Measurements from ENCODE around the gene BTBD1.

The BTBD1 gene

GRCh38 chr15:83106994-83107840, 40.2 kb upstream of the BTBD1 start, which contains the start of gene TM6SF1:
TM6SF1 (plus strand) TSS chr15:83107645; CDS start chr15:83107681, 36 bp downstream.
- TF ChIP-seq ESRRG (CRISPR knock-in tag; IDR thresholded peaks at IDR 0.05), result no peak
- ATAC-seq, result peak; percentile 45

- TF ChIP-seq OSR1 (CRISPR knock-in tag; IDR thresholded peaks at IDR 0.05), result no peak
- TF ChIP-seq POU6F1 (CRISPR knock-in tag; IDR thresholded peaks at IDR 0.05; ENCODE audit: borderline replicate concordance, low read depth), result no peak
- no peak for TF ChIP-seq RARB (CRISPR knock-in tag; IDR thresholded peaks at IDR 0.05)
- ATAC-seq, result no peak
Observed at GRCh38 chr15:83105440-83105839, 38.4 kb upstream of the BTBD1 start.

GRCh38 chr15:83104141-83104540, 37.1 kb upstream of the BTBD1 start:
- ATAC-seq, result no peak

More at GRCh38 chr15:83104141-83104540, 37.1 kb upstream of the BTBD1 start:
- TF ChIP-seq ESRRG (CRISPR knock-in tag; IDR thresholded peaks at IDR 0.05) (no peak), ZNF565 (CRISPR knock-in tag; conservative IDR thresholded peaks at IDR 0.05; ENCODE audit: low read depth) (no peak), ZC3H10 (CRISPR knock-in tag; IDR thresholded peaks at IDR 0.05) (no peak), TOX (CRISPR knock-in tag; IDR thresholded peaks at IDR 0.05; ENCODE audit: borderline replicate concordance) (no peak), ZFP3 (CRISPR knock-in tag; IDR thresholded peaks at IDR 0.05) (no peak), TSHZ2 (CRISPR knock-in tag; IDR thresholded peaks at IDR 0.05) (no peak), CSRNP3 (CRISPR knock-in tag; IDR thresholded peaks at IDR 0.05) (no peak), CSDC2 (CRISPR knock-in tag; IDR thresholded peaks at IDR 0.05) (no peak), RARB (CRISPR knock-in tag; IDR thresholded peaks at IDR 0.05) (no peak), ZNF70 (CRISPR knock-in tag; IDR thresholded peaks at IDR 0.05) (no peak), POU6F1 (CRISPR knock-in tag; IDR thresholded peaks at IDR 0.05; ENCODE audit: borderline replicate concordance, low read depth) (no peak), PATZ1 (CRISPR knock-in tag; IDR thresholded peaks at IDR 0.05; ENCODE audit: borderline replicate concordance) (no peak), ARNTL (CRISPR knock-in tag; IDR thresholded peaks at IDR 0.05; ENCODE audit: borderline replicate concordance, low read depth) (no peak), ZNF8 (CRISPR knock-in tag; IDR thresholded peaks at IDR 0.05) (no peak), ISL1 (CRISPR knock-in tag; IDR thresholded peaks at IDR 0.05) (no peak)

Data from SK-N-SH treated with all-trans-retinoic acid at 6 μM for 48 hours (cell line).